ENCODE results near the gene SEC22A.

Gene SEC22A

DNA sequence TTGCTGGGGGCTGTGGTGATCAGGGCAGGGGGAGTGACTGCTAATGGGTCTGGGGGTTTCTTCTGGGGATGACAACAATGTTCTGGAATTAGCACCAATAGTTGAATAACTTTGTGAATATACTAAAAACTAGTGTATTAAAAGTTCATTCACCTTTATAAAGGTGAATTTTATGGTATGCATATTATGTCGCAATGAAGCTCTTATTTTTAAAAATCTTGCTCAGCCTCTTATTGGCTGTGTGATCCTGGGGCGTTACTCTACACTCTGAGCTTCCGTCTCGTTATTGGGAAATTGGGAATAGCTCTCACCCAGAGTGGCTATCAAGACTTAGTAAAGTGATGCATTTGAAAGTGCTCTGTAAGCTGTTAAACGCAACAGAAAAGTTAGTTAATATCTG, 105.3 kb downstream of the SEC22A start:
- DNase-seq = no peak
- no peak overlapping the region for H3K4me3 Mint-ChIP-seq
- CTCF ChIA-PET = no interaction called here
- H3K27ac Mint-ChIP-seq = no peak overlapping the region
- H3K4me1 Mint-ChIP-seq = no peaks in the 10 kb centered on the region
- H3K27me3 Mint-ChIP-seq = peaks cover 27% of the 10 kb centered on the region
- H3K36me3 Mint-ChIP-seq = no peaks in the 10 kb centered on the region
- no peaks in the 10 kb centered on the region for H3K9me3 Mint-ChIP-seq

DNA sequence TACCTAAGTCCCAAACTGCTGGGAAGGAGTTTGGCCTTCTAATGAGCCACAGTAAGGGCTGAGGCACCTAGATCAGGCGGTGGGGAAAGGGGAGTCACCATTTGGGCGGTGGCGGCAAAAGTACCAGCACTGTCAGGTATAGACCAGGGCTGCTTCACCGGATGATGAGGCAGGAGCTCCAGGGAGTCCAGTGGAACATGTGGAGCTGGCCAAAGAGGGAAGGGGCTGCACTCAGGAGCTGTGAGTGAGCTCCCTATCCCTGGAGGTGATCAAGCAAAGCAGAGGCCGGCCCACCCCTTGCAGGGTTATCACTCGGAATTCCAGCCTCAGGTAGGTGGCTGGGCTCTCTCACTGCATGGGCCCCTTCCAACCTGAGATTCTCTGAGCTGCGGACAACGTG, 108.4 kb downstream of the SEC22A start:
- Mint-ChIP-seq H3K27me3 (peaks cover 28% of the 10 kb centered on the region), H3K9me3 (no peaks in the 10 kb centered on the region), H3K4me3 (no peak overlapping the region), H3K27ac (no peak overlapping the region), H3K36me3 (no peaks in the 10 kb centered on the region), H3K4me1 (no peaks in the 10 kb centered on the region)
- DNase-seq = no peak
- CTCF ChIA-PET = no interaction called here

GRCh38 chr3:123310741-123311140, 109.0 kb downstream of the SEC22A start:
- Mint-ChIP-seq H3K27me3 (peaks cover 33% of the 10 kb centered on the region), H3K4me3 (no peak overlapping the region), H3K27ac (no peak overlapping the region), H3K4me1 (no peaks in the 10 kb centered on the region), H3K9me3 (no peaks in the 10 kb centered on the region), H3K36me3 (no peaks in the 10 kb centered on the region)
- CTCF ChIA-PET = no interaction called here
- no peak for DNase-seq

DNA sequence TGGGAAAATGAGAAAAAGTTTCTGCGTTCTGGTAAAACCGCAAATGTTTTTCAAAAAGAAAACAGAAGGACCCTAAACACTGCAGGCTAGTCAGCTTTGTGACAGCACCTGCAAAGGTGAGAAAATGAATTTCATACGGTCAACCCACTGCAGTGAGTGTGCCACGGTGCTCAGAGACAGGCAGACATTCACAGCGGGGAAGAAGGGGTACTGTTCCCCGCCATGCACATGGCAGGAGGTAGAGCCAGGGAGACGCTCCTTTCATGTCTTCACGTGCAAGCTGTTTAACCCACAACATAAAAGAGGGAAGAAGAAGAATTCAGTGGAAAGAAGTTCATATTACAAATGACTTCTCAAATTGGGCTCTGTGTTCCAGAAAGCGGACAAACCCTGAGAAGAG, 109.5 kb downstream of the SEC22A start:
- H3K27ac Mint-ChIP-seq = no peak overlapping the region
- H3K4me3 Mint-ChIP-seq = no peak overlapping the region
- DNase-seq = no peak
- H3K36me3 Mint-ChIP-seq = no peaks in the 10 kb centered on the region
- no peaks in the 10 kb centered on the region for H3K9me3 Mint-ChIP-seq
- H3K27me3 Mint-ChIP-seq = peaks cover 36% of the 10 kb centered on the region
- CTCF ChIA-PET = no interaction called here
- H3K4me1 Mint-ChIP-seq = no peaks in the 10 kb centered on the region

- CTCF ChIA-PET = no interaction called here
- H3K4me1 Mint-ChIP-seq = no peaks in the 10 kb centered on the region
- H3K27me3 Mint-ChIP-seq = peaks cover 38% of the 10 kb centered on the region
- DNase-seq = no peak
- H3K36me3 Mint-ChIP-seq = no peaks in the 10 kb centered on the region
- no peaks in the 10 kb centered on the region for H3K9me3 Mint-ChIP-seq
- no peak overlapping the region for H3K27ac Mint-ChIP-seq
- H3K4me3 Mint-ChIP-seq = no peak overlapping the region
Observed at GRCh38 chr3:123312331-123313265, 110.9 kb downstream of the SEC22A start.

- H3K27me3 Mint-ChIP-seq = peaks cover 39% of the 10 kb centered on the region
- no peak overlapping the region for H3K27ac Mint-ChIP-seq
- no peaks in the 10 kb centered on the region for H3K4me1 Mint-ChIP-seq
- no peaks in the 10 kb centered on the region for H3K36me3 Mint-ChIP-seq
- H3K4me3 Mint-ChIP-seq = no peak overlapping the region
- no peak for DNase-seq
- H3K9me3 Mint-ChIP-seq = no peaks in the 10 kb centered on the region
- CTCF ChIA-PET = no interaction called here
Observed at GRCh38 chr3:123313889-123314288, 112.1 kb downstream of the SEC22A start.

DNA sequence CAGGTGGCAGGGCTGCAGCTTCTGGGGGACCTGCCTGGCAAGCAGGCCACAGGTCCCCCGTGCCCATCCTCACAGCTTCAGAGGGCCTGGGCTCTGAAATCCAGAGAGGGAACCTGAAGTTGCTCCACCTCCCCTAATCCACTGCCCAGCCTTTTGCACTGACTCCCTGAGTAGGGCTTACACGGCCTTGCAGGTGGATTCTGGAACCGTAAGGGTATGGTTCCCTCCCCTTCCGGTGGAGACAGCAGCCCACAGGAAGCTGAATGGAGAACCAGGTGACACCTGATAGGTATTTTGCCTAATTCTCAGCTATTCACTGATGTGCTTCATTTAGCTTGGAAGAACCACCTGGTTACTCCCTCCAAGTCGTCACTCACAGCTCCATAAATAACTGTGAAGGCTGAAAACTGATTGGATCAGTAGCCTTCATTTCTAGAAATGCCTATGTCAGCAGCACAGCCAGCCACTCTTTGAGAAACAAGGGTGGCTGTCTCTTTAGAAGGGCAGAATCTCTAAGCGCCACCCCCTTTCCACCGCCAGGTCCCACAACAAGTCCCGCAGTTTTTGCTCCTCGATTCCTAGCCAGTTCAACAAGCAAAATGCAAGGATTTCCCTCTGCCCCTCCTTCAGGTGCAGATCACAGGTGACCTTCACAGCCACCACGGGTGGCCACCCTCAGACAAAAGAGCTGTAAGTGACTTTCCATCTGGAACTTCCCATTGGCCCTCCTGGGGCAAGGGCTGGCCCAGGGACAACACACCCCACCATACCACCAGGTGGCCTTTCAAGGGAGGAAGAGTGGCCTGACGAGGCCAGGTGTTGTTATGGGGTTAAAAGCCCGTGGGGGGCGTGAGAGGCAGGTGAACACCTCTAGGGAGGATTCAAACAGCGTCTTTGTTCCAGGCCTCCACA, 112.9 kb downstream of the SEC22A start:
- CTCF ChIA-PET = no interaction called here
- no peak overlapping the region for H3K4me3 Mint-ChIP-seq
- DNase-seq = no peak
- no peaks in the 10 kb centered on the region for H3K4me1 Mint-ChIP-seq
- no peaks in the 10 kb centered on the region for H3K9me3 Mint-ChIP-seq
- H3K27me3 Mint-ChIP-seq = peaks cover 41% of the 10 kb centered on the region
- no peak overlapping the region for H3K27ac Mint-ChIP-seq
- H3K36me3 Mint-ChIP-seq = no peaks in the 10 kb centered on the region

DNA sequence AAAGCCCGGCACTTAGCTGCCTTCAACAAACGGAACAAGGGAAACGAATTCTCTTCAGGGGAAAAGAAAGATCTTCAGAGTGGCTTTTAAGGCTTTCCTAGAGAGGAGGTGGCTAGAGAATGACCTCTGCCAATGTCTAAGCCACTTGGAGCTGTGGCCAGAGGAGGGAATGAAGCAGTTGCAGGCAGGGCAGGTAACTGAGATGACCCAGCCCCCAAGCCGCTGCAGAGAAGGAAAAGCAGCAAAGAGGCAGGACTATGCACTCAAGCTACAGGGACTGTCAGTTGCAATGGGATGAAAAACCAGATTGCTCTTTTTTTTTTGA, 113.5 kb downstream of the SEC22A start:
- CTCF ChIA-PET = no interaction called here
- Mint-ChIP-seq H3K27me3 (peaks cover 43% of the 10 kb centered on the region), H3K9me3 (no peaks in the 10 kb centered on the region), H3K4me3 (no peak overlapping the region), H3K36me3 (no peaks in the 10 kb centered on the region), H3K4me1 (no peaks in the 10 kb centered on the region), H3K27ac (no peak overlapping the region)
- no peak for DNase-seq

GRCh38 chr3:123317716-123318115, 116.0 kb downstream of the SEC22A start:
- Mint-ChIP-seq H3K4me1 (no peaks in the 10 kb centered on the region), H3K27ac (no peak overlapping the region), H3K9me3 (no peaks in the 10 kb centered on the region), H3K36me3 (no peaks in the 10 kb centered on the region), H3K27me3 (peaks cover 48% of the 10 kb centered on the region), H3K4me3 (no peak overlapping the region)
- CTCF ChIA-PET = no interaction called here
- no peak for DNase-seq

- H3K27me3 Mint-ChIP-seq = peaks cover 44% of the 10 kb centered on the region
- no peak overlapping the region for H3K27ac Mint-ChIP-seq
- no peak for DNase-seq
- H3K36me3 Mint-ChIP-seq = no peaks in the 10 kb centered on the region
- no peak overlapping the region for H3K4me3 Mint-ChIP-seq
- no peaks in the 10 kb centered on the region for H3K4me1 Mint-ChIP-seq
- CTCF ChIA-PET = no interaction called here
- no peaks in the 10 kb centered on the region for H3K9me3 Mint-ChIP-seq
Observed at GRCh38 chr3:123318374-123318773, 116.6 kb downstream of the SEC22A start.

DNA sequence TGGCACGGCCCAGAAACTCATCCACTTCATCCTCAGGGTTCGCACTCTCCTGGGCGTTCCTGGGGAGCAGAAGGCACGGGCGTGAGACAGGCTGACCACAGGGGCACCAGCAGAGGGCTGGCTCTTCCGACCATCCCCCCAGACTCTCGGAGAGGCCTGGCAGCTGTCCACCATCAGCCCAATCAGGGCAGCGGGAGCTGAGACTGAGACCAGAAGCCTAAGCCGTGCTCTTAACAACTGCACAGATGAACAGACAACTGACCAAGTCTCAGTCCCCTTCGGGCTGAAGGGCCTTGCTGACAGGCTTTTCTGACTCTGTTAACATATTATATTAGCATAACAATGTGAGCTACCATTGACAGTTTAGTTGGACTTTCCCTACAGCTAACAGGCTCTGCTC, 118.0 kb downstream of the SEC22A start:
- H3K9me3 Mint-ChIP-seq = no peaks in the 10 kb centered on the region
- peaks cover 43% of the 10 kb centered on the region for H3K27me3 Mint-ChIP-seq
- H3K4me1 Mint-ChIP-seq = no peaks in the 10 kb centered on the region
- H3K27ac Mint-ChIP-seq = no peak overlapping the region
- H3K36me3 Mint-ChIP-seq = no peaks in the 10 kb centered on the region
- DNase-seq = no peak
- CTCF ChIA-PET = interaction anchor here (1.1 kb wide), 1 partner anchor 10 kb away, joined by 4 read pairs; no protein-coding TSS in a partner anchor
- no peak overlapping the region for H3K4me3 Mint-ChIP-seq

GRCh38 chr3:123320221-123320620, 118.5 kb downstream of the SEC22A start:
- CTCF ChIA-PET = interaction anchor here (1.1 kb wide), 1 partner anchor 10 kb away, joined by 4 read pairs; no protein-coding TSS in a partner anchor
- Mint-ChIP-seq H3K4me1 (no peaks in the 10 kb centered on the region), H3K9me3 (no peaks in the 10 kb centered on the region), H3K36me3 (no peaks in the 10 kb centered on the region), H3K27me3 (peaks cover 38% of the 10 kb centered on the region), H3K27ac (no peak overlapping the region), H3K4me3 (no peak overlapping the region)
- DNase-seq = no peak

DNA sequence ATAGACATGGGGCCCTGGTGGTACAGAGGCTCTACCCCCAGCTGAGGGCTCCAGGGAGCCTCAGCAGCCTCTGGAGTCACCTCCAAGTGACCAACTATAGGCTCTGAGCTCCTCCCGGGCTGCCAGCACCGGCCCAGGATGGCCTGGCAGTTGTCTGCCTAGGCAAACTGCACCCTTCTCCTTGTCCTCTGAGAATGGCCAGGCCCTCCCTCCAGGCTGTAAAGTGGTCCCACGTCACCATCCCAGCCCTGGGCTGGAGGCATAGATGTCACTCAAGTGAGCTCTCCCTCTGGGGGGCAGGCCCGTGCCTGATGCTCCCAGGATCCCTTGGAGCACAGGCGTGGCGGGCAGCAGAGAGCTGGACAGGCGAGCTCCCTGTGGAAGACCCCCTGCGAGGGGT, 120.1 kb downstream of the SEC22A start:
- Mint-ChIP-seq H3K36me3 (no peaks in the 10 kb centered on the region), H3K27me3 (peaks cover 29% of the 10 kb centered on the region), H3K4me1 (no peaks in the 10 kb centered on the region), H3K27ac (no peak overlapping the region), H3K9me3 (no peaks in the 10 kb centered on the region), H3K4me3 (no peak overlapping the region)
- no peak for DNase-seq
- CTCF ChIA-PET = interaction anchor here (1.4 kb wide), 1 partner anchor 237 kb away, joined by 3 read pairs; no protein-coding TSS in a partner anchor

GRCh38 chr3:123322866-123323265, 121.1 kb downstream of the SEC22A start:
- H3K4me3 Mint-ChIP-seq = no peak overlapping the region
- CTCF ChIA-PET = no interaction called here
- H3K27me3 Mint-ChIP-seq = peaks cover 28% of the 10 kb centered on the region
- no peaks in the 10 kb centered on the region for H3K4me1 Mint-ChIP-seq
- no peaks in the 10 kb centered on the region for H3K36me3 Mint-ChIP-seq
- no peak overlapping the region for H3K27ac Mint-ChIP-seq
- H3K9me3 Mint-ChIP-seq = no peaks in the 10 kb centered on the region
- no peak for DNase-seq
